ENCODE measurements around the gene REN. TPM values are rescaled to one million over a fixed set of nuclear protein-coding genes. Genes with fewer than 3 reads are reported as not detected.

Gene REN
- total and polyA plus RNA-seq, 2 of the 13 experiments (the other 11 are each of a cell fraction or from before 2014, with no cell fraction given): not detected

DNA sequence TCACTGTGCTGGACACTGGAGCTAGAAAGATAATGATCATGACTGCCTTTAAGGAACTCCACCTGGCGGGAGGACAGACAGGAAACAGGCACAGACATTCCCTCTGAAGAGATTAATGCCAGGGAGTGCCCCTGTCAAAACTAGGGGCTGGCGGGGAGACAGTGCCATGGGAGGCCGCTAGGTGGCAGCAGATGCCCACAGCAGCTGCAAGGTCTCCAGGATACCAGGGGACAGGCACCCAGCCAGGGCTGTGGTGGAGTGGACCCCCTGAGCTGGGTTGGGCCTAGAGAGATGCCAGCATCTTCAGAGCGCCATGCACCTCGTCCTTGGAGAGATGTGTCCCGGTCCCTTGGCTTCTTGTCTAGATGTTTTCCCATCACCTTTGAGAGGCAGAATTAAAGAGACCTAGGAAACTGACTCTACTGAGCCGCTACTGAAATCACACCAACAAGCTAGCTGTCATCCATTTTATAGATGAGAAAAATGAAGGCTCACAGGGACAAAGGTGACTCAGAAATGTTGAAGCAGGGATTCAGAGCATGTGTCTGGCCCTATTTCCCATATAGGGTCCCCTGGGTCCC, 3.6 kb downstream of the REN start (continued):
- TF ChIP-seq ZNF777 (CRISPR knock-in tag; IDR thresholded peaks at IDR 0.05) (no peak), IRF1 (CRISPR knock-in tag; IDR thresholded peaks at IDR 0.05; ENCODE audit: low read depth) (no peak), ARID2 (CRISPR knock-in tag; IDR thresholded peaks at IDR 0.05; ENCODE audit: borderline replicate concordance) (no peak), FOXO1 (CRISPR knock-in tag; IDR thresholded peaks at IDR 0.05) (0 out of 2 replicates have a peak, but pooled peaks have one; percentile 25), RAD21 (CRISPR knock-in tag; IDR thresholded peaks at IDR 0.05) (peak; percentile 96), SNAI1 (CRISPR knock-in tag; IDR thresholded peaks at IDR 0.05; ENCODE audit: borderline replicate concordance) (no peak), ZBTB42 (CRISPR knock-in tag; IDR thresholded peaks at IDR 0.05) (no peak), ZNF205 (CRISPR knock-in tag; IDR thresholded peaks at IDR 0.05) (0 out of 2 replicates have a peak, but pooled peaks have one; percentile 39), MAF1 (CRISPR knock-in tag; IDR thresholded peaks at IDR 0.05; ENCODE audit: borderline replicate concordance) (no peak), NFE2 (CRISPR knock-in tag; IDR thresholded peaks at IDR 0.05) (no peak), PAX8 (CRISPR knock-in tag; IDR thresholded peaks at IDR 0.05; ENCODE audit: borderline replicate concordance) (no peak), ZNF441 (CRISPR knock-in tag; IDR thresholded peaks at IDR 0.05; ENCODE audit: borderline replicate concordance) (no peak), SP4 (CRISPR knock-in tag; IDR thresholded peaks at IDR 0.05) (no peak), ZNF24 (IDR thresholded peaks at IDR 0.05) (no peak), HES4 (CRISPR knock-in tag; IDR thresholded peaks at IDR 0.05; ENCODE audit: borderline replicate concordance) (no peak), FUBP1 (CRISPR knock-in tag; IDR thresholded peaks at IDR 0.05; ENCODE audit: borderline replicate concordance) (no peak), TEAD3 (CRISPR knock-in tag; optimal IDR thresholded peaks at IDR 0.05; ENCODE audit: borderline replicate concordance) (peak; percentile 62), REL (CRISPR knock-in tag; conservative IDR thresholded peaks at IDR 0.05) (no peak), SOX6 (IDR thresholded peaks at IDR 0.05) (no peak), SOX6 (CRISPR knock-in tag; IDR thresholded peaks at IDR 0.05) (0 out of 2 replicates have a peak, but pooled peaks have one; percentile 15), RBM22 (optimal IDR thresholded peaks at IDR 0.05; ENCODE audit: low read length) (no peak), ZEB1 (IDR thresholded peaks at IDR 0.05; ENCODE audit: insufficient replicate concordance, low read depth) (no peak), SETDB1 (CRISPR knock-in tag; IDR thresholded peaks at IDR 0.05; ENCODE audit: borderline replicate concordance) (no peak), ZSCAN9 (CRISPR knock-in tag; IDR thresholded peaks at IDR 0.05; ENCODE audit: borderline replicate concordance) (no peak)
- TF ChIP-seq, protein P1, sequence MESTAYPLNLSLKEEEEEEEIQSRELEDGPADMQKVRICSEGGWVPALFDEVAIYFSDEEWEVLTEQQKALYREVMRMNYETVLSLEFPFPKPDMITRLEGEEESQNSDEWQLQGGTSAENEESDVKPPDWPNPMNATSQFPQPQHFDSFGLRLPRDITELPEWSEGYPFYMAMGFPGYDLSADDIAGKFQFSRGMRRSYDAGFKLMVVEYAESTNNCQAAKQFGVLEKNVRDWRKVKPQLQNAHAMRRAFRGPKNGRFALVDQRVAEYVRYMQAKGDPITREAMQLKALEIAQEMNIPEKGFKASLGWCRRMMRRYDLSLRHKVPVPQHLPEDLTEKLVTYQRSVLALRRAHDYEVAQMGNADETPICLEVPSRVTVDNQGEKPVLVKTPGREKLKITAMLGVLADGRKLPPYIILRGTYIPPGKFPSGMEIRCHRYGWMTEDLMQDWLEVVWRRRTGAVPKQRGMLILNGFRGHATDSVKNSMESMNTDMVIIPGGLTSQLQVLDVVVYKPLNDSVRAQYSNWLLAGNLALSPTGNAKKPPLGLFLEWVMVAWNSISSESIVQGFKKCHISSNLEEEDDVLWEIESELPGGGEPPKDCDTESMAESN (CRISPR knock-in tag; conservative IDR thresholded peaks at IDR 0.05): peak; percentile 53; the same call in 1 of the 2 replicates
- TF ChIP-seq, protein P2, sequence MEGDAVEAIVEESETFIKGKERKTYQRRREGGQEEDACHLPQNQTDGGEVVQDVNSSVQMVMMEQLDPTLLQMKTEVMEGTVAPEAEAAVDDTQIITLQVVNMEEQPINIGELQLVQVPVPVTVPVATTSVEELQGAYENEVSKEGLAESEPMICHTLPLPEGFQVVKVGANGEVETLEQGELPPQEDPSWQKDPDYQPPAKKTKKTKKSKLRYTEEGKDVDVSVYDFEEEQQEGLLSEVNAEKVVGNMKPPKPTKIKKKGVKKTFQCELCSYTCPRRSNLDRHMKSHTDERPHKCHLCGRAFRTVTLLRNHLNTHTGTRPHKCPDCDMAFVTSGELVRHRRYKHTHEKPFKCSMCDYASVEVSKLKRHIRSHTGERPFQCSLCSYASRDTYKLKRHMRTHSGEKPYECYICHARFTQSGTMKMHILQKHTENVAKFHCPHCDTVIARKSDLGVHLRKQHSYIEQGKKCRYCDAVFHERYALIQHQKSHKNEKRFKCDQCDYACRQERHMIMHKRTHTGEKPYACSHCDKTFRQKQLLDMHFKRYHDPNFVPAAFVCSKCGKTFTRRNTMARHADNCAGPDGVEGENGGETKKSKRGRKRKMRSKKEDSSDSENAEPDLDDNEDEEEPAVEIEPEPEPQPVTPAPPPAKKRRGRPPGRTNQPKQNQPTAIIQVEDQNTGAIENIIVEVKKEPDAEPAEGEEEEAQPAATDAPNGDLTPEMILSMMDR (CRISPR knock-in tag; IDR thresholded peaks at IDR 0.05): peak; percentile 97

Measured in HepG2 (cell line).